Fibroblast of lung (primary cell): ENCODE results near the gene RNF150.

Experiments used
- EZH2 ChIP-seq: IDR thresholded peaks from 2 replicates; pipeline ENCODE4 v1.5.1; 2012; ENCODE audit warnings: low read length, control low read depth, mild to moderate bottlenecking; ENCODE audit errors: missing control alignments
- TF ChIP-seq, protein P1 (sequence below), 2 donors: IDR thresholded peaks in 1 of 2; conservative IDR thresholded peaks in 1 of 2; 1 replicate in 1 of 2; 2 replicates in 1 of 2; pipeline ENCODE4 v1.5.1; 2011 to 2012; ENCODE audit warnings: low read length in 2 of 2, control low read depth in 1 of 2, inconsistent platforms in 1 of 2, low read depth in 1 of 2, mild to moderate bottlenecking in 1 of 2

DNA sequence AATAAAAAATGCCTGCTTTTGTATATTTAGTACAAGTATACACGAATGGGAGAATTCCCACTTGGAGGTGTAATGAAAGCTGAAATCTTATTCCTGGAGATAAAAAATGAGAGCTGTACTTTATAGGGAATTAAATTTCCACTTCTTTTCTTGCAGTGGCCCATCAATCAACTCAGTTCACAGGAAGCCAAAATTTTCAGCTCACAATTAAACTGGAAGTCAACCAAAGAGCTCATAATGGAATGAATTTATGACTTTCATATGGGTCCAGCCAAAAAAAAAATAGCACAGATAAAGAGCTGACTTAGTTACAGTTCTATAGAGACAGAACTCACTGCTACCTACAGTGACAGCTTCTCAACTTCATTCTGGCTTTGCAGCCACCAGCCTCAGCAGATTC lies 261.9 kb downstream of the RNF150 start:
- TF ChIP-seq, protein P1, sequence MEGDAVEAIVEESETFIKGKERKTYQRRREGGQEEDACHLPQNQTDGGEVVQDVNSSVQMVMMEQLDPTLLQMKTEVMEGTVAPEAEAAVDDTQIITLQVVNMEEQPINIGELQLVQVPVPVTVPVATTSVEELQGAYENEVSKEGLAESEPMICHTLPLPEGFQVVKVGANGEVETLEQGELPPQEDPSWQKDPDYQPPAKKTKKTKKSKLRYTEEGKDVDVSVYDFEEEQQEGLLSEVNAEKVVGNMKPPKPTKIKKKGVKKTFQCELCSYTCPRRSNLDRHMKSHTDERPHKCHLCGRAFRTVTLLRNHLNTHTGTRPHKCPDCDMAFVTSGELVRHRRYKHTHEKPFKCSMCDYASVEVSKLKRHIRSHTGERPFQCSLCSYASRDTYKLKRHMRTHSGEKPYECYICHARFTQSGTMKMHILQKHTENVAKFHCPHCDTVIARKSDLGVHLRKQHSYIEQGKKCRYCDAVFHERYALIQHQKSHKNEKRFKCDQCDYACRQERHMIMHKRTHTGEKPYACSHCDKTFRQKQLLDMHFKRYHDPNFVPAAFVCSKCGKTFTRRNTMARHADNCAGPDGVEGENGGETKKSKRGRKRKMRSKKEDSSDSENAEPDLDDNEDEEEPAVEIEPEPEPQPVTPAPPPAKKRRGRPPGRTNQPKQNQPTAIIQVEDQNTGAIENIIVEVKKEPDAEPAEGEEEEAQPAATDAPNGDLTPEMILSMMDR (conservative IDR thresholded peaks at IDR 0.05 in 1 of 2, IDR thresholded peaks at IDR 0.05 in 1 of 2; ENCODE audit: low read depth in 1 of 2, low read length in 2 of 2), result no peak
- TF ChIP-seq EZH2, result no peak
